Measurements from ENCODE around the gene LRCOL1.
A peak's percentile ranks its signal among the peaks of the same experiment; 100 is the strongest.
"Not testable (repeated sequence)": the region's sequence is repeated elsewhere in the genome, so short reads cannot be mapped to it uniquely, and the experiment has no call there.

Gene LRCOL1

DNA sequence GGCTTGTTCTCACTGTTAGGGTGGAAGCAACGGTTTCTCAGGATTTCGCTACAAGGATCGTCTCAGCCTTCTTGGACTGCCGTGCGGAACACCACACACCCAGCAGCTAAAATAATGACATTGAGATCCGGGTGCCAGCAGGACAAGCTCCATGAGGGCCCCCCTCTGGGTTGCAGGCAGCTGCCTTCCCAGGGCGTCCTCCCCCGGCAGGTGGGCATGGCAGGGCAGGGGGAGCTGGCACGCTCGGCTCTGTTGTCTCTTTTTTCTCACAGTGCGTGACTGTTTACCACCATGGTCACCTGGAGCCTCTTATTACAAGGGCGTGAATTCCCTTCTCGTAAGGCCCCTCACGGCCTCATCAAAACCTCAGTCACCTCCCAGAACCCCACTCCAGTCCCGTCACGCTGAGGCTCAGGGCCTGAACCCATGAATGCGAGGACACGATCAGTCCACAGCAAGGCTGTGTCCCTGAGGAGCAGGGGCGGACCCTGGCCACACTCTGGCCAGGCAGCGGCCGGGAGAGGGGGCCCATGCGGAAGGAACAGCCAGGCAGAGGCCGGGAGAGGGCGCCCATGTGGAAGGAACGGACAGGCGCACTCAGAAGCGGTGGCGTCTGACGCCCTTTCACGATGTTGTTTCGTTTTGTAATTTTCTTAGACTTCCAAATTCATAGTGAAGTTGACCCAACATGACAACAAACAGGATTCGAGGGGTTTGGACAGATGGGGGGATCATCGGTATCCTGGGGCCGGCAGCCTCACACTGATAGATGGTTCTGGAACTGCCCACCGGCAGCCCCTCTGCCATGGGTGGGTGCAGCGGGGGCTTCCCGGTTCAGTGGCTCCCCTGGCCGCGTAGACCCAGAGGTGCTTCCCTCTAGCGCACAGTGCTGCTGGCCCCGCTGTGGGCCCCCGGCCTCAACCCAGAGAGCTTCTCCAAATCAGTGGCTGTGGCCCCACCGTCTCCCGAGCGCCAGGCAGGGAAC is 10.0 kb downstream of the LRCOL1 start:
- DNase-seq (ENCODE audit: low spot score): peak; percentile 61

- not testable (repeated sequence) for DNase-seq (ENCODE audit: low spot score)
Measured at GRCh38 chr12:132599502-132599901, 10.9 kb downstream of the LRCOL1 start.

DNA sequence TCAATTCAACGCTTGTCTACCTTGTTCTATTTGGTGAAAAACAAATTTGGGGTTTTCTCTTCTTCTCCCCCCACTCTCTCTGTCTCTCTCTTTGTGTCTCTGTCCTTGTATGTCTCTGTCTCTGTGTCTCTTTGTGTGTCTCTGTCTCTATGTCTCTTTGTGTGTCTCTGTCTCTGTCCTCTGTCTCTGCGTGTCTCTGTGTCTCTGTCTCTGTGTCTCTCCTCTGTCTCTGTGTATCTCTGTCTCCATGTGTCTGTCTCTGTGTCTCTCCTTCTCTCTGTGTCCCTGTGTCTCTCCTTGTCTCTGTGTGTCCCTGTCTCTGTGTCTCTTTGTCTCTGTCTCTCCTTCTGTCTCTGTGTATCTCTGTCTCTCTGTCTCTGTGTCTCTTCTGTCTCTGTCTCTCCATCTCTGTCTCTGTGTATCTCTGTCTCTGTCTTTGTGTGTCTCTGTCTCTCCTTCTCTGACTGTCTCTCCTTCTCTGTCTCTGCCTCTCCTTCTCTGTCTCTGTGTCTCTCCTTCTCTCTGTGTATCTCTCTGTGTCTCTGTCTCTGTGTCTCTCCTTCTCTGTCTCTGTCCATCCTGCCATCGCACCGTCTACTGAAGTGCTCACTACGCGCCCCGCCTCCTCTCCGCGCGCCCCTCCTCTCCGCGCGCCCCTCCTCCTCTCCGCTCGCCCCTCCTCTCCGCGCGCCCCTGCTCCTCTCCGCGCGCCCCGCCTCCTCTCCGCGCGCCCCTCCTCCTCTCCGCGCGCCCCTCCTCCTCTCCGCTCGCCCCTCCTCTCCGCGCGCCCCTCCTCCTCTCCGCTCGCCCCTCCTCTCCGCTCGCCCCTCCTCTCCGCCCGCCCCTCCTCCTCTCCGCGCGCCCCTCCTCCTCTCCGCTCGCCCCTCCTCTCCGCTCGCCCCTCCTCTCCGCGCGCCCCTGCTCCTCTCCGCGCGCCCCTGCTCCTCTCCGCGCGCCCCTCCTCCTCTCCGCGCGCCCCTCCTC is 12.8 kb downstream of the LRCOL1 start:
- DNase-seq (ENCODE audit: low spot score): peak; percentile 47

DNA sequence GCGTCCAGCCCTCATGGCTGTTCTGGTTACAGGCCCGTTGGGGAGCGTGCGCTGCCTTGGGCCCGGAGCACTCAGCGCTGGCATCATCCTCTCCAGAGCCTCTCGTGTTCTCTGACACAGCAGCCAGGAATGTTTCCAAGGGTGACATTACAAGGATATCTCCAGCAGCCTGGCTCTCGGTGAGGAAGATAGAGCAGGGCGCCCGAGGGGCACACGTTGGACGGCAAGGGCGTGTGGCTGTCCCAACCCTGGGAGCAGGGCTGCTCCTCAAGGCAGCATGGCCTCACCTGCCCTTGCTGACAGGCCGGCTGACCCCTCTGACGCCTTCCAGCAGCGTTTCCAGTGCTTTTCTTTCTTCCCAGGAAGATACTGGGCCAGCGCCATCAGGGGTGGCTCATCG is 14.4 kb downstream of the LRCOL1 start:
- peak; percentile 33 for DNase-seq (ENCODE audit: low spot score)

- DNase-seq (ENCODE audit: low spot score): no peak
Measured at GRCh38 chr12:132595183-132595582, 15.2 kb downstream of the LRCOL1 start.

DNA sequence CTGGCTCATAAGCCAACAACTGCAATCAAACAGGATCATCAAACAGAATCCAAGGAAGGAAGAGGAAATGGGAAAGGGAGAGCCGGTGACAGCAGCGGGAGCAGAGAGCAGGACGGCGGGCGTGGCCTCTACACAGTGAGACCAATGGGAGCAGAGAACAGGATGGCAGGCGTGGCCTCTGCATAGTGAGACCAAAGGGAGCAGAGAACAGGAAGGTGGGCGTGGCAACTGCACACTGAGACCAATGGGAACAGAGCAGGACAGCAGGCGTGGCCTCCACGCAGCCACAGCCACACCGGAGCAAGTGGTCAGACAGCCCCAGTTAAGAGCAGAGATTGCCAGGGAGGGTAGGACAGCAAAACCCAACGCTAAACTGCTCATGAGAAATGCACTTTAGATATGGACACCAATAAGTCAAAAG is 16.4 kb downstream of the LRCOL1 start:
- peak; percentile 96 for DNase-seq (ENCODE audit: low spot score)

- no peak for DNase-seq (ENCODE audit: low spot score)
Measured at GRCh38 chr12:132593521-132593920, 16.9 kb downstream of the LRCOL1 start.

DNA sequence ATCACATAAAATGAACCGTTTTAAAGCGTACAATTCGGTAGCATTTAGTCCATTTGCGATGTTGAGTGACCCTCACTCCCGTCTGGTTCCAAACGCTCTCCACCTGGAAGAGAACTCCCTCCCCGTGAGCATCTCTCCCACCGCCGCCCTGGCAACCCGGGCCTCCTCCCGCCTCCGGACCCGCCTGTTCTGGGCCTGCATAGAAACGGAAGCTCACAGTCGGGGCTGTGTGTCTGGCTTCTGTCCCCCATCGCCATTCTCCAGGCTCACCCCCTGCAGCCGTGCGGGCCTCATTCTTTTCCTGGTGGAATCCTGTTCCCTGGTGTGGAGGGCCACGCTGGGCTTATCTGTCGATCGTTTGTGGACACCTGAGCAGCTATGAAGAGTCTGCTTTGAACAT is 17.3 kb downstream of the LRCOL1 start:
- DNase-seq (ENCODE audit: low spot score): no peak

GRCh38 chr12:132592282-132592970 is 18.0 kb downstream of the LRCOL1 start:
- no peak for DNase-seq (ENCODE audit: low spot score)

- DNase-seq (ENCODE audit: low spot score): no peak
Measured at GRCh38 chr12:132591107-132591935, 19.1 kb downstream of the LRCOL1 start.

GRCh38 chr12:132588821-132589669 is 21.3 kb downstream of the LRCOL1 start:
- no peak for DNase-seq (ENCODE audit: low spot score)

- DNase-seq (ENCODE audit: low spot score): no peak
Measured at GRCh38 chr12:132588319-132588718, 22.1 kb downstream of the LRCOL1 start.

DNA sequence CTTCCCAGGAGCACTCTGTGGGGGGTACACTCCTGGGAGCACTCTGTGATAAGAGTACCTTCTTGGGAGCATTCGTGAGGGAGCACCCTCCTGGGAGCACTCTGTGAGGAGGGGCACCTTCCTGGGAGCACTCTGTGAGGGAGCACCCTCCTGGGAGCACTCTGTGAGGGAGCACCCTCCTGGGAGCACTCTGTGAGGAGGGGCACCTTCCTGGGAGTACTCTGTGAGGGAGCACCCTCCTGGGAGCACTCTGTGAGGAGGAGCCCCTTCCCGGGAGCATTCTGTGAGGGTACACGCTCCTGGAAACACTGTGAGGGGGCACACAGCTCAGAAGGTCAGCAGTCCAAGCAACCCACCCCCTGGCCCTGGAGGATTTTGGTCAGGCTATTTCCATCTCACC is 22.6 kb downstream of the LRCOL1 start:
- no peak for DNase-seq (ENCODE audit: low spot score)

DNA sequence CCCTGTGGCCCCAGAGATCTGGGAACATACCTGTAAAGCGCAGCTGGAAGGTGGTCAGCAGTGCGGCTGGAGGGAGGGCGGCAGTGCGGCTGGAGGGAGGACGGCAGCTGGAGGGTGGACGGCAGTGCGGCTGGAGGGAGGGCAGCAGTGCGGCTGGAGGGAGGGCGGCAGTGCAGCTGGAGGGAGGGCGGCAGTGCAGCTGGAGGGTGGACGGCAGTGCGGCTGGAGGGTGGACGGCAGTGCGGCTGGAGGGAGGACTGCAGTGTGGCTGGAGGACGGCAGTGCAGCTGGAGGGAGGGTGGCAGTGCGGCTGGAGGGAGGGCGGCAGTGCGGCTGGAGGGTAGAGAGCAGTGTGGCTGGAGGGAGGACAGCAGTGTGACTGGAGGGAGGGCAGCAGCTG is 23.5 kb downstream of the LRCOL1 start:
- no peak for DNase-seq (ENCODE audit: low spot score)

DNA sequence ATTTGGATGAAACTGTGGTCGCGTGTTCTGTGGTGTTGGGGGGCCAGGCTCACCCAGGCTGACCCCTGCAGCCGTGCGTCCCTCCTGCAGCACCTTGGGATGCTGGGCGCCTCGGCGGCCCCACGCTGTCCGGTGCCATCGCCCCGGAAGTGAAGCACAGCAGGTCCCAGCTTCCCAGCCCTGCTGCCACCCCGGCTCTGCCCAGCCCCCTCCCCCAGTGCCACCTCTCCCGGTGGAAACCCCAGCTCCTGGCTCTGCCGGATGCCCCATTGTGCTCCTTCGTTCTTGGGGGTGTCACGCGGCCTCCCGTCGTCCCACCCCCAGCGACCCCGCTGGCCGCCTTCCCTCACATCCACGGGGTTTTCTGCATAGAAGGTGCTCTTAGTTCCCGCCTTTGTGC is 25.2 kb downstream of the LRCOL1 start:
- no peak for DNase-seq (ENCODE audit: low spot score)

- no peak for DNase-seq (ENCODE audit: low spot score)
Measured at GRCh38 chr12:132584429-132584828, 26.0 kb downstream of the LRCOL1 start.

DNA sequence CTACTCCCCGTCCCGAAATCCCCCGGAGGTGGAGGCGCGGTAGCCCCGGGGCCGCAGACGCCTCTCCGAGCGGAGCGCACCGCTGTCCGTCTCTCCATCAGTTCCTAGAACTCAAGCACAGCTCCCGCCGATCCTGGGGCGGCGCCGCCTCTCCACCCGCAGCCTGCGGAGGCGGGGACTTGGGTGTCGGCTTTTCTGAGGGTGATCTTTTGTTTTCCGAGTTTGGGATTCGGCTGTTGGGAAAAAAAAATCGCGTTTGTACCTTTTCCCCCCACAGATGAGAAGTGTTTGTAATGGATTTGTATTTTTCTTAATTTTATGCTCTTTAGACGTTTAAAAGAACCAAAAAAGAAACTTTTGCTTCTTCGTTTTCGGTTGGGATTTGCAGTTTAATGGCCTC is 26.6 kb downstream of the LRCOL1 start:
- DNase-seq (ENCODE audit: low spot score): no peak

DNA sequence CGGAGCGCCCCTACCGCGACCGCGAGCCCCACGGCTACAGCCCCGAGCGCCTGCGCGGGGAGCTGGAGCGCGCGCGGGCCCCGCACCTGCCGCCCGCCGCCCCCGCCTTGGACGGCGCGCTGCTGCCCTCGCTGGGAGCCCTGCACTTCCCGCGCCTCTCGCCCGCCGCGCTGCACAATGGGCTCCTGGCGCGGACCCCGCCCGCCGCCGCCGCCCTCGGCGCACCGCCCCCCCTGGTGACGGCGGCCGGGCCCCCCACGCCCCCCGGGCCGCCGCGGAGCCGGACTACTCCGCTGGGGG is 27.0 kb downstream of the LRCOL1 start:
- no peak for DNase-seq (ENCODE audit: low spot score)

GRCh38 chr12:132582582-132583410 is 27.6 kb downstream of the LRCOL1 start:
- no peak for DNase-seq (ENCODE audit: low spot score)

DNA sequence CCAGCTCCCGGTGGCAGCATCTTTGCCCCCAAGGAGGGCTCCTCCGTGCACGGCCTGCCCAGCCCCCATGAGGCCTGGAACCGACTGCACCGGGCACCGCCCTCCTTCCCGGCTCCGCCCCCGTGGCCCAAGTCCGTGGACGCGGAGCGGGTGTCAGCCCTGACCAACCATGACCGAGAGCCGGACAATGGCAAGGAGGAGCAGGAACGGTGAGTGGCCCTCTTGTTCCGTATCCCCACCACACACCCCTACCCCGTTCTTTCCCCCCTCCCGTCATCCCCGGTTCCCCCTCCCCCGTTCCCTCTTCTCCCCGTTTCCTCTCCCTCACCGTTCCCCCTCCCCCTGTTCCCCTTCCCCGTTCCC is 28.3 kb downstream of the LRCOL1 start:
- no peak for DNase-seq (ENCODE audit: low spot score)

All from kidney tubule cell (primary cell).